Activated CD8-positive, alpha-beta memory T cell treated with anti-CD3 and anti-CD28 coated beads for 24 hours (primary cell): ENCODE data around the gene TBL3.
"Not testable (repeated sequence)": the region's sequence is repeated elsewhere in the genome, so short reads cannot be mapped to it uniquely, and the experiment has no call there.

Experiments used
- DNase-seq: peaks from one replicate; pipeline ENCODE4 v3.0.0-alpha.2; 2020

Gene TBL3

GRCh38 chr16:2002406-2003230 is 30.8 kb downstream of the TBL3 start:
- no peak for DNase-seq

GRCh38 chr16:2003231-2003826 is 31.5 kb downstream of the TBL3 start:
- no peak for DNase-seq

- DNase-seq = peak; percentile 94
These were observed 32.2 kb downstream of the TBL3 start for GRCh38 chr16:2003827-2004641.

- no peak for DNase-seq
These were observed 33.1 kb downstream of the TBL3 start for GRCh38 chr16:2004795-2005517.

GRCh38 chr16:2005646-2006045 is 33.8 kb downstream of the TBL3 start:
- DNase-seq = peak; percentile 55

GRCh38 chr16:2006317-2006716 is 34.5 kb downstream of the TBL3 start:
- no peak for DNase-seq

- DNase-seq = no peak
These were observed 35.4 kb downstream of the TBL3 start for GRCh38 chr16:2007081-2007836.

- DNase-seq = peak; percentile 71
These were observed 36.2 kb downstream of the TBL3 start for GRCh38 chr16:2008009-2008526.

- peak; percentile 78 for DNase-seq
These were observed 36.8 kb downstream of the TBL3 start for GRCh38 chr16:2008631-2009163.

GRCh38 chr16:2009164-2009711 is 37.4 kb downstream of the TBL3 start:
- DNase-seq = peak; percentile 74

- DNase-seq = peak; percentile 92
These were observed 38.1 kb downstream of the TBL3 start, which contains the start of gene ZNF598 for GRCh38 chr16:2009791-2010510. ZNF598 (minus strand) TSS chr16:2009821.

- not testable (repeated sequence) for DNase-seq
These were observed 39.9 kb downstream of the TBL3 start for GRCh38 chr16:2011726-2012125.

GRCh38 chr16:2013527-2013926 is 41.7 kb downstream of the TBL3 start:
- DNase-seq = no peak

- DNase-seq = no peak
These were observed 43.5 kb downstream of the TBL3 start for GRCh38 chr16:2015117-2015946.

GRCh38 chr16:2015947-2016208 is 44.0 kb downstream of the TBL3 start:
- no peak for DNase-seq

GRCh38 chr16:2016407-2016922 is 44.6 kb downstream of the TBL3 start:
- DNase-seq = no peak

GRCh38 chr16:2019518-2019920 is 47.7 kb downstream of the TBL3 start, which contains the start of gene NPW:
NPW (plus strand) TSS chr16:2019785.
- peak; percentile 78 for DNase-seq

- DNase-seq = no peak
These were observed 48.3 kb downstream of the TBL3 start for GRCh38 chr16:2019921-2020831.
